AG04449 (cell line): ENCODE data around the gene GNPAT.

Experiments
- CTCF ChIA-PET: fragments of 350-600 bp; formaldehyde crosslinking; extraction: SDS; loops from one replicate; lab custom pipeline; 2021; ENCODE audit warnings: antibody characterized with exemption; lab: Yijun Ruan, JAX
- POLR2A ChIA-PET: fragments of 400-600, 350-600 bp; formaldehyde crosslinking; extraction: SDS; loops from one replicate; lab custom pipeline; 2020; ENCODE audit warnings: antibody characterized with exemption, inconsistent platforms; lab: Yijun Ruan, JAX
- DNase-seq: peaks from one replicate; pipeline ENCODE4 v3.0.0-alpha.2; 2010; ENCODE audit warnings: low read depth, low spot score
- H3K4me3 ChIP-seq: 2 replicates; pipeline ENCODE4 v1.5.1; 2011; ENCODE audit warnings: low read depth, mild to moderate bottlenecking, control low read depth, low read length
- CTCF ChIP-seq: IDR thresholded peaks from one replicate; pipeline ENCODE4 v1.5.1; 2011; ENCODE audit warnings: mild to moderate bottlenecking, moderate library complexity, low read length, control low read depth, inconsistent platforms; ENCODE audit not compliant: insufficient read depth; ENCODE audit errors: missing control alignments

Gene GNPAT

GRCh38 chr1:231322880-231323530 is 82.0 kb downstream of the GNPAT start:
- POLR2A ChIA-PET: no interaction called here

GRCh38 chr1:231324660-231325059 is 83.6 kb downstream of the GNPAT start:
- no peak overlapping the region for H3K4me3 ChIP-seq
- ChIA-PET CTCF (interaction anchor here (1.0 to 1.1 kb wide), 2 partner anchors 9 kb away, joined by 3 to 7 read pairs; no protein-coding TSS in a partner anchor), POLR2A (no interaction called here)
- no peak for DNase-seq
- TF ChIP-seq CTCF: no peak

More at GRCh38 chr1:231322880-231323530, 82.0 kb downstream of the GNPAT start:
- DNase-seq: no peak
- TF ChIP-seq CTCF: no peak
- H3K4me3 ChIP-seq: no peak overlapping the region
- CTCF ChIA-PET: no interaction called here

- POLR2A ChIA-PET: no interaction called here
- H3K4me3 ChIP-seq: no peak overlapping the region
- TF ChIP-seq CTCF: no peak
- no peak for DNase-seq
- CTCF ChIA-PET: interaction anchor here (0.6 kb wide), 1 partner anchor 541 kb away, joined by 3 read pairs; no protein-coding TSS in a partner anchor
These were observed 85.2 kb downstream of the GNPAT start for GRCh38 chr1:231326248-231326647.
